Measurements from ENCODE around the gene RBP2. TPM values are rescaled to one million over a fixed set of nuclear protein-coding genes. Genes with fewer than 3 reads are reported as not detected.

The RBP2 gene
- total and polyA plus RNA-seq, 2 donors (not counting 3 experiments of a cell fraction or from before 2014, with no cell fraction given), result not detected

DNA sequence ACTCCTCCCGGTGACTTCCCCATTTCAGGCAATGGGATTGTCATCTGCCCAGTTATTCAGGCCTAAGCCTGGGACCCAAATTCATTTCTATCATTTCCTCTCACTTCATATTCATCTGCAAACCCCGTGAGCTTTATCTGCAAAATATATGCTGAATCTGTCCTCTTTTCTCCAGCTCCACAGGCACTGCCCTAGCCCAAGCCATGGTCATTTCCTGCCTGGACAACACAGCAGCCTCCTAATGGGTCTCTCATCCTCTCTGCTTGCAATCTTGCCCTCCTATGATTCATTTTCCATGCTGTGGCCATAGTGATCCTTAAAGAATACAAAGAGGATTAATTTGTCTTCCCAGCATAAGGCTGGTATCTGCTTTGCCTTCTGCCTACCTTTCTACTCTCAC, 6.1 kb downstream of the RBP2 start:
- Histone ChIP-seq H3K9me1 (replicated peaks; ENCODE audit: control insufficient read depth, extremely low read depth, insufficient read depth, low read length) (no peaks in the 10 kb centered on the region), H3K27me3 (ENCODE audit: control insufficient read depth in 2 of 2, insufficient read depth in 2 of 2, low read length in 2 of 2) (no peaks in the 10 kb centered on the region), H3K27ac (ENCODE audit: insufficient read depth, low read depth, low read length) (no peak overlapping the region), H3K9ac (replicated peaks; ENCODE audit: extremely low read depth, insufficient read depth, low read length) (no peak overlapping the region), H2AFZ (ENCODE audit: low read depth, low read length) (no peak overlapping the region), H3K4me2 (ENCODE audit: insufficient read depth, low read length) (no peak overlapping the region), H4K20me1 (replicated peaks; ENCODE audit: control insufficient read depth, extremely low read depth, insufficient read depth, low read length) (no peaks in the 10 kb centered on the region), H3K9me3 (replicated peaks; ENCODE audit: control insufficient read depth, insufficient read depth, low read length) (no peaks in the 10 kb centered on the region), H3K36me3 (ENCODE audit: control insufficient read depth in 2 of 2, extremely low read depth in 1 of 2, insufficient read depth in 2 of 2, low read length in 2 of 2) (no peaks in the 10 kb centered on the region), H3K79me2 (ENCODE audit: control insufficient read depth, insufficient read depth, low read length) (no peaks in the 10 kb centered on the region), H3K4me1 (ENCODE audit: control insufficient read depth, extremely low read depth, insufficient read depth, low read length) (no peaks in the 10 kb centered on the region), H3K4me3 (replicated peaks in 1 of 3; ENCODE audit: insufficient read depth in 1 of 3, low read depth in 1 of 3, low read length in 3 of 3) (no peak overlapping the region)
- POLR2A ChIA-PET, result no interaction called here
- DNase-seq (ENCODE audit: low read depth, low spot score), result no peak
- TF ChIP-seq EZH2 (IDR thresholded peaks at IDR 0.05; ENCODE audit: borderline replicate concordance, low read depth, low read length, severe bottlenecking), result no peak
- no peak for TF ChIP-seq GATA2 (IDR thresholded peaks at IDR 0.05; ENCODE audit: insufficient read depth, insufficient read length, low read depth, low read length)
- TF ChIP-seq FOS (IDR thresholded peaks at IDR 0.05; ENCODE audit: borderline replicate concordance, insufficient read depth, low read length), result no peak
- no peak for TF ChIP-seq JUN (IDR thresholded peaks at IDR 0.05; ENCODE audit: borderline replicate concordance, insufficient read depth, insufficient read length, low read depth)
- no peak for TF ChIP-seq POLR2A (IDR thresholded peaks at IDR 0.05; ENCODE audit: low read depth, low read length)
- TF ChIP-seq, protein P1, sequence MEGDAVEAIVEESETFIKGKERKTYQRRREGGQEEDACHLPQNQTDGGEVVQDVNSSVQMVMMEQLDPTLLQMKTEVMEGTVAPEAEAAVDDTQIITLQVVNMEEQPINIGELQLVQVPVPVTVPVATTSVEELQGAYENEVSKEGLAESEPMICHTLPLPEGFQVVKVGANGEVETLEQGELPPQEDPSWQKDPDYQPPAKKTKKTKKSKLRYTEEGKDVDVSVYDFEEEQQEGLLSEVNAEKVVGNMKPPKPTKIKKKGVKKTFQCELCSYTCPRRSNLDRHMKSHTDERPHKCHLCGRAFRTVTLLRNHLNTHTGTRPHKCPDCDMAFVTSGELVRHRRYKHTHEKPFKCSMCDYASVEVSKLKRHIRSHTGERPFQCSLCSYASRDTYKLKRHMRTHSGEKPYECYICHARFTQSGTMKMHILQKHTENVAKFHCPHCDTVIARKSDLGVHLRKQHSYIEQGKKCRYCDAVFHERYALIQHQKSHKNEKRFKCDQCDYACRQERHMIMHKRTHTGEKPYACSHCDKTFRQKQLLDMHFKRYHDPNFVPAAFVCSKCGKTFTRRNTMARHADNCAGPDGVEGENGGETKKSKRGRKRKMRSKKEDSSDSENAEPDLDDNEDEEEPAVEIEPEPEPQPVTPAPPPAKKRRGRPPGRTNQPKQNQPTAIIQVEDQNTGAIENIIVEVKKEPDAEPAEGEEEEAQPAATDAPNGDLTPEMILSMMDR (IDR thresholded peaks at IDR 0.05; ENCODE audit: extremely low read depth in 1 of 2, insufficient read depth in 1 of 2, low read depth in 1 of 2, low read length in 2 of 2), result no peak
- no peak for TF ChIP-seq MYC (IDR thresholded peaks at IDR 0.05; ENCODE audit: low read depth, low read length)
- TF ChIP-seq, protein P2, sequence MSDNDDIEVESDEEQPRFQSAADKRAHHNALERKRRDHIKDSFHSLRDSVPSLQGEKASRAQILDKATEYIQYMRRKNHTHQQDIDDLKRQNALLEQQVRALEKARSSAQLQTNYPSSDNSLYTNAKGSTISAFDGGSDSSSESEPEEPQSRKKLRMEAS (IDR thresholded peaks at IDR 0.05; ENCODE audit: insufficient read depth, insufficient read length), result no peak
- TF ChIP-seq POLR2AphosphoS5 (IDR thresholded peaks at IDR 0.05; ENCODE audit: insufficient read depth, low read depth, low read length), result no peak
- no TSS peak for BruUV-seq (replicated peaks)
- CTCF ChIA-PET, result no interaction called here
- no peak for FAIRE-seq
- intact Hi-C loops (cut with micrococcal nuclease), result no loop called here
- dilution Hi-C loops (cut with MboI; ENCODE audit: extremely low pct_ligation_motif_present, low sequenced_read_pairs), result no loop called here
